ENCODE data around the gene RNF4. TPM values are rescaled to one million over a fixed set of nuclear protein-coding genes. Genes with fewer than 3 reads are reported as not detected.
"Not testable (repeated sequence)": the region's sequence is repeated elsewhere in the genome, so short reads cannot be mapped to it uniquely, and the experiment has no call there.

RNF4 gene
- total RNA-seq, 1 donor = 68.8 TPM

DNA sequence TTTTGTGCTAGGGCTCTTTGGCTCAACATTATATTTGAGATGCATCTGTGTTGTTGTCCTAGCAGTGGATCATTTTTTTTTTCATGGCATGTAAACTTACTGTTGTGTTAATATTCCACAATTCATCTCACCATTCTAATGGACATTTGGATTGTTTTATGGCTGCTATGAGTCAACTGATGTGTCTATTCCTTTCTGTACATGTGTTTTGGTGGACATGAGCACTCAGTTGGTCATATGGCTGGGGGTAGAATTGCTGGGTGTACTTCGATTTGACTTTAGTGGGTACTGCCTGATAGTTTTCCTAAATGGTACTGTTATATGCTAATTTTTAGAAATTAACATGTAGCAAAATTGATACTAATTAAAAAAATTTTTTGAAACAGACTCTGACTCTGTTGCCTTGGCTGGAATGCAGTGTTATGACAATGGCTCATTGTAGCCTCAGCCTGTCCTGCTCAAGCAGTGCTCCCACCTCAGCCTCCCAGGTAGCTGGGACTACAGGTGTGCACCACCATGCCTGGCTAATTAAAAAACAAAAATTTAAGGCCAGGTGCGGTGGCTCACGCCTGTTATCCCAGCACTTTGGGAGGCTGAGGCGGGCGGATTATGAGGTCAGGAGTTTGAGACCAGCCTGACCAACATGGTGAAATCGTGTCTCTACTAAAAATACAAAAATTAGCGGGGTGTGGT, 76.6 kb downstream of the RNF4 start:
- Histone ChIP-seq H3K79me2 (ENCODE audit: insufficient read depth, low read length) (peaks cover 97% of the 10 kb centered on the region), H3K9me3 (ENCODE audit: low read depth, low read length) (no peaks in the 10 kb centered on the region), H3K36me3 (ENCODE audit: insufficient read depth, low read length) (peaks cover 5% of the 10 kb centered on the region), H3K27me3 (ENCODE audit: insufficient read depth, low read length) (no peaks in the 10 kb centered on the region), H3K27ac (ENCODE audit: low read depth, low read length) (no peak overlapping the region), H4K20me1 (ENCODE audit: insufficient read depth, low read length) (peaks cover 74% of the 10 kb centered on the region), H3K4me1 (ENCODE audit: insufficient read depth, low read length) (no peaks in the 10 kb centered on the region), H3K4me2 (ENCODE audit: insufficient read depth, low read length) (no peak overlapping the region), H2AFZ (ENCODE audit: low read length) (no peak overlapping the region), H3K4me3 (ENCODE audit: insufficient read depth, low read length) (no peak overlapping the region)
- DNase-seq (ENCODE audit: insufficient read length, low spot score, missing footprints) = peak; percentile 25
- TF ChIP-seq, protein P1, sequence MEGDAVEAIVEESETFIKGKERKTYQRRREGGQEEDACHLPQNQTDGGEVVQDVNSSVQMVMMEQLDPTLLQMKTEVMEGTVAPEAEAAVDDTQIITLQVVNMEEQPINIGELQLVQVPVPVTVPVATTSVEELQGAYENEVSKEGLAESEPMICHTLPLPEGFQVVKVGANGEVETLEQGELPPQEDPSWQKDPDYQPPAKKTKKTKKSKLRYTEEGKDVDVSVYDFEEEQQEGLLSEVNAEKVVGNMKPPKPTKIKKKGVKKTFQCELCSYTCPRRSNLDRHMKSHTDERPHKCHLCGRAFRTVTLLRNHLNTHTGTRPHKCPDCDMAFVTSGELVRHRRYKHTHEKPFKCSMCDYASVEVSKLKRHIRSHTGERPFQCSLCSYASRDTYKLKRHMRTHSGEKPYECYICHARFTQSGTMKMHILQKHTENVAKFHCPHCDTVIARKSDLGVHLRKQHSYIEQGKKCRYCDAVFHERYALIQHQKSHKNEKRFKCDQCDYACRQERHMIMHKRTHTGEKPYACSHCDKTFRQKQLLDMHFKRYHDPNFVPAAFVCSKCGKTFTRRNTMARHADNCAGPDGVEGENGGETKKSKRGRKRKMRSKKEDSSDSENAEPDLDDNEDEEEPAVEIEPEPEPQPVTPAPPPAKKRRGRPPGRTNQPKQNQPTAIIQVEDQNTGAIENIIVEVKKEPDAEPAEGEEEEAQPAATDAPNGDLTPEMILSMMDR (IDR thresholded peaks at IDR 0.05; ENCODE audit: extremely low read depth, low read depth, low read length) = no peak

DNA sequence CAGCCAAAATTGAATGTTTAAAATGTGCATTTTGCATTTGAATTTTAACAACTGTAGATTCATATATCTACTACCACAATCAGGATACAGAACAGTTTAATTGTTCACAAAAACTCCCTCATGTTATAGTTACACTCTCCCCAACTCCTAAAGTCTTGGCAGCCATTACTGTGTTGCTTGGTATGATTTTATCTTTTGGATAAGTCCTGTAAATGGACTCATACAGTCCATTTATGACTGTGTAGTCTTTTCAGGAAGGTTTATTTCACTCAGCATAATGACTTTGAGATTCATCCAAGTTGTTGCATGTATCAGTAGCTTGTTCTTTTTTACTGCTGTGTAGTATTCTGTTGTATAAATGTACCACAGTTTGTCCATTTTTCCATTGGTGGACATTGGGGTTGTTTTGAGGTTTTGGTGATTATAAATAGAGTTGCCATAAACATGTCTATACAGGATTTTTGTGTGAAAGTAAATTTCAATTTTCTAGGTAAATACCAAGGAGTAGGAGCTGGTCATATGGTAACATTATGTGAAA, 77.4 kb downstream of the RNF4 start:
- H3K27ac ChIP-seq (ENCODE audit: low read depth, low read length) = no peak overlapping the region
- TF ChIP-seq, protein P1 (IDR thresholded peaks at IDR 0.05; ENCODE audit: extremely low read depth, low read depth, low read length) = no peak
- no peak overlapping the region for H3K4me3 ChIP-seq (ENCODE audit: insufficient read depth, low read length)
- H3K9me3 ChIP-seq (ENCODE audit: low read depth, low read length) = no peaks in the 10 kb centered on the region
- DNase-seq (ENCODE audit: insufficient read length, low spot score, missing footprints) = no peak
- H4K20me1 ChIP-seq (ENCODE audit: insufficient read depth, low read length) = peaks cover 67% of the 10 kb centered on the region
- no peaks in the 10 kb centered on the region for H3K4me1 ChIP-seq (ENCODE audit: insufficient read depth, low read length)
- H3K4me2 ChIP-seq (ENCODE audit: insufficient read depth, low read length) = no peak overlapping the region
- H3K79me2 ChIP-seq (ENCODE audit: insufficient read depth, low read length) = peaks cover 96% of the 10 kb centered on the region
- H3K27me3 ChIP-seq (ENCODE audit: insufficient read depth, low read length) = no peaks in the 10 kb centered on the region
- H3K36me3 ChIP-seq (ENCODE audit: insufficient read depth, low read length) = peaks cover 5% of the 10 kb centered on the region
- H2AFZ ChIP-seq (ENCODE audit: low read length) = no peak overlapping the region

DNA sequence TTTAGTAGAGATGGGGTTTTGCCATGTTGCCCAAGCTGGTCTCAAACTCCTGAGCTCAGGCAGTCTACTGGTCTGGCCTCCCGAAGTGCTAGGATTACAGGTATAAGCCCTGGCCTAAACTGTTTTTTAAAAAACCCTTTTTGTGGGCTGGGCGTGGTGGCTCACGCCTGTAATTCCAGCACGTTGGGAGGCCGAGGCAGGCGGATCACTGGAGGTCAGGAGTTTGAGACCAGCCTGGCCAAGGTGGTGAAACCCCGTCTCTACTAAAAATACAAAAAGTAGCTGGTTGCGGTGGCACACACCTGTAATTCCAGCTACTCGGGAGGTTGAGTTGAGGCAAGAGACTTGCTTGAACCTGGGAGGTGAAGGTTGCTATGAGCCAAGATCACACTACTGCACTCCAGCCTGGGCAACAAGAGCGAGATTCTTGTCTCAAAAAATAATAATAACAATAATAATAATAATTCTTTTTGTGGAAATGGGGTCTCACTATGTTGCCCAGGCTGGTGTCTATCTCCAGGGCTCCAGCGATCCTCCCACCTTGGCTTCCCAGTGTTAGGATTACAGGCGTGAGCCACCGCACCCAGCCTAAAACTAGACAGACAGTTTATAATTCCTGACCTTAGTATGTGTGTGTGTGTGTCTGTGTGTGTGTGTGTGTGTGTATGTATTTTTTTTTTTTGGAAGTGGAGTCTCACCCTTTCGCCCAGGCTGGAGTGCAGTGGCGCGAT, 78.2 kb downstream of the RNF4 start:
- H4K20me1 ChIP-seq (ENCODE audit: insufficient read depth, low read length) = peaks cover 64% of the 10 kb centered on the region
- not testable (repeated sequence) for DNase-seq (ENCODE audit: insufficient read length, low spot score, missing footprints); H3K4me3 ChIP-seq (ENCODE audit: insufficient read depth, low read length)

DNA sequence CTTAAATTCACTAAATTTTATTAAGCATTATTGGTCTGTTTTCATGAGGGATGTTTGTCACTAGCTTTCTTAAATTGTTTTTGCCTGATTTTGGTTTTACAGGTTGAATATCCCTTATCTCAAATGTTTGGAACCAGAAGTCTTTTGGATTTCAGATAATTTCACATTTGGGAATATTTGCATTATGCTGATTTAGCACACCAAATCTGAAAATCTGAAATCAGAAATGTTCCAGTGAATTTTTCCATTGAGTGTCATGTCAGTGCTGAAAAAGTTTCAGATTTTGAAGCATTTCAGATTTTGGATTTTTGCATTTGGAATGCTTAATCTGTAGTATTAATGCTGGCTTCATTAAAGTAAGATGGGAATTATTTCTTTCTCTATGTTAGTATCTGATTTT, 82.2 kb downstream of the RNF4 start:
- no peaks in the 10 kb centered on the region for H3K36me3 ChIP-seq (ENCODE audit: insufficient read depth, low read length)
- no peaks in the 10 kb centered on the region for H3K4me1 ChIP-seq (ENCODE audit: insufficient read depth, low read length)
- H3K9me3 ChIP-seq (ENCODE audit: low read depth, low read length) = no peaks in the 10 kb centered on the region
- H3K4me3 ChIP-seq (ENCODE audit: insufficient read depth, low read length) = no peak overlapping the region
- TF ChIP-seq, protein P1 (IDR thresholded peaks at IDR 0.05; ENCODE audit: extremely low read depth, low read depth, low read length) = no peak
- no peak overlapping the region for H3K4me2 ChIP-seq (ENCODE audit: insufficient read depth, low read length)
- no peak overlapping the region for H2AFZ ChIP-seq (ENCODE audit: low read length)
- peaks cover 56% of the 10 kb centered on the region for H4K20me1 ChIP-seq (ENCODE audit: insufficient read depth, low read length)
- peaks cover 95% of the 10 kb centered on the region for H3K79me2 ChIP-seq (ENCODE audit: insufficient read depth, low read length)
- no peak overlapping the region for H3K27ac ChIP-seq (ENCODE audit: low read depth, low read length)
- H3K27me3 ChIP-seq (ENCODE audit: insufficient read depth, low read length) = no peaks in the 10 kb centered on the region
- no peak for DNase-seq (ENCODE audit: insufficient read length, low spot score, missing footprints)

More for the DNA sequence above, 78.2 kb downstream of the RNF4 start:
- peaks cover 95% of the 10 kb centered on the region for H3K79me2 ChIP-seq (ENCODE audit: insufficient read depth, low read length)
- H3K27ac ChIP-seq (ENCODE audit: low read depth, low read length); H3K36me3 ChIP-seq (ENCODE audit: insufficient read depth, low read length); H3K9me3 ChIP-seq (ENCODE audit: low read depth, low read length); H2AFZ ChIP-seq (ENCODE audit: low read length); H3K4me2 ChIP-seq (ENCODE audit: insufficient read depth, low read length); H3K4me1 ChIP-seq (ENCODE audit: insufficient read depth, low read length); H3K27me3 ChIP-seq (ENCODE audit: insufficient read depth, low read length): not testable (repeated sequence)
